ENCODE results near the gene CYTH3. TPM values are rescaled to one million over a fixed set of nuclear protein-coding genes. Genes with fewer than 3 reads are reported as not detected.

The CYTH3 gene
- total and polyA plus RNA-seq, 2 experiments from 2014 or later: 34.2 to 47.1 TPM

GRCh38 chr7:6202117-6202516, 70.3 kb downstream of the CYTH3 start:
- in situ Hi-C loops (cut with MboI): no loop called here
- H3F3A ChIP-seq (ENCODE audit: insufficient read depth): peaks cover 4% of the 10 kb centered on the region; the same call in 1 of the 2 replicates
- H3K4me3 ChIP-seq: no peak overlapping the region
- H3K27ac ChIP-seq: no peak overlapping the region
- no peaks in the 10 kb centered on the region for H3K36me3 ChIP-seq (ENCODE audit: low read depth)
- H3K4me2 ChIP-seq (ENCODE audit: unreplicated experiment): no peak overlapping the region
- WGBS, 2 experiments (ENCODE audit: low coverage in 1 of 2, low lambda C conversion rate in 2 of 2, missing lambda C conversion rate in 2 of 2): 71 to 78% methylated on average over 9 to 10 of the region's 10 CpGs
- no peak overlapping the region for H3K9ac ChIP-seq
- H4K20me1 ChIP-seq (ENCODE audit: insufficient read depth): peaks cover 10% of the 10 kb centered on the region; the same call in 1 of the 2 replicates
- TF ChIP-seq EZH2 (IDR thresholded peaks at IDR 0.05; ENCODE audit: insufficient read depth, poor library complexity, severe bottlenecking): no peak
- no peak for TF ChIP-seq EZH2phosphoT487 (IDR thresholded peaks at IDR 0.05; ENCODE audit: insufficient read depth, low read depth)
- H3K79me2 ChIP-seq (ENCODE audit: insufficient read depth): peaks cover 100% of the 10 kb centered on the region
- H2AFZ ChIP-seq: no peak overlapping the region
- H3K27me3 ChIP-seq (replicated peaks; ENCODE audit: insufficient read depth): no peaks in the 10 kb centered on the region
- DNase-seq: no peak
- peaks cover 22% of the 10 kb centered on the region for H3K4me1 ChIP-seq (ENCODE audit: insufficient read depth)
- H3K9me3 ChIP-seq (ENCODE audit: low read depth): no peaks in the 10 kb centered on the region
- H3K9me2 ChIP-seq (ENCODE audit: insufficient read depth): no peaks in the 10 kb centered on the region

GRCh38 chr7:6200971-6201370, 71.5 kb downstream of the CYTH3 start:
- TF ChIP-seq EZH2phosphoT487 (IDR thresholded peaks at IDR 0.05; ENCODE audit: insufficient read depth, low read depth) (no peak), EZH2 (IDR thresholded peaks at IDR 0.05; ENCODE audit: insufficient read depth, poor library complexity, severe bottlenecking) (no peak)
- H3K9me2 ChIP-seq (ENCODE audit: insufficient read depth): no peaks in the 10 kb centered on the region
- WGBS, 2 experiments (ENCODE audit: low coverage in 1 of 2, low lambda C conversion rate in 2 of 2, missing lambda C conversion rate in 2 of 2): 95% methylated on average over 11 of the region's 11 CpGs
- H3K4me1 ChIP-seq (ENCODE audit: insufficient read depth): peaks cover 13% of the 10 kb centered on the region
- no peak overlapping the region for H3K4me3 ChIP-seq
- H3K9me3 ChIP-seq (ENCODE audit: low read depth): no peaks in the 10 kb centered on the region
- H2AFZ ChIP-seq: no peak overlapping the region
- peaks cover 7% of the 10 kb centered on the region; the same call in 1 of the 2 replicates for H4K20me1 ChIP-seq (ENCODE audit: insufficient read depth)
- H3K79me2 ChIP-seq (ENCODE audit: insufficient read depth): peaks cover 100% of the 10 kb centered on the region
- H3K36me3 ChIP-seq (ENCODE audit: low read depth): no peaks in the 10 kb centered on the region
- in situ Hi-C loops (cut with MboI): no loop called here
- no peak for DNase-seq
- no peak overlapping the region for H3K4me2 ChIP-seq (ENCODE audit: unreplicated experiment)
- peaks cover 4% of the 10 kb centered on the region; the same call in 1 of the 2 replicates for H3F3A ChIP-seq (ENCODE audit: insufficient read depth)
- no peak overlapping the region for H3K27ac ChIP-seq
- no peaks in the 10 kb centered on the region for H3K27me3 ChIP-seq (replicated peaks; ENCODE audit: insufficient read depth)
- no peak overlapping the region for H3K9ac ChIP-seq

- no peak overlapping the region for H2AFZ ChIP-seq
- H3K79me2 ChIP-seq (ENCODE audit: insufficient read depth): peaks cover 100% of the 10 kb centered on the region
- no peaks in the 10 kb centered on the region for H3F3A ChIP-seq (ENCODE audit: insufficient read depth)
- H4K20me1 ChIP-seq (ENCODE audit: insufficient read depth): peaks cover 12% of the 10 kb centered on the region; the same call in 1 of the 2 replicates
- TF ChIP-seq EZH2 (IDR thresholded peaks at IDR 0.05; ENCODE audit: insufficient read depth, poor library complexity, severe bottlenecking) (no peak), EZH2phosphoT487 (IDR thresholded peaks at IDR 0.05; ENCODE audit: insufficient read depth, low read depth) (no peak)
- in situ Hi-C loops (cut with MboI): no loop called here
- H3K27ac ChIP-seq: no peak overlapping the region
- no peaks in the 10 kb centered on the region for H3K9me3 ChIP-seq (ENCODE audit: low read depth)
- H3K4me3 ChIP-seq: no peak overlapping the region
- 96 to 99% methylated on average over 4 of the region's 4 CpGs for WGBS, 2 experiments (ENCODE audit: low coverage in 1 of 2, low lambda C conversion rate in 2 of 2, missing lambda C conversion rate in 2 of 2)
- H3K36me3 ChIP-seq (ENCODE audit: low read depth): no peaks in the 10 kb centered on the region
- DNase-seq: no peak
- no peak overlapping the region for H3K9ac ChIP-seq
- H3K27me3 ChIP-seq (replicated peaks; ENCODE audit: insufficient read depth): no peaks in the 10 kb centered on the region
- H3K9me2 ChIP-seq (ENCODE audit: insufficient read depth): no peaks in the 10 kb centered on the region
- no peaks in the 10 kb centered on the region for H3K4me1 ChIP-seq (ENCODE audit: insufficient read depth)
- no peak overlapping the region for H3K4me2 ChIP-seq (ENCODE audit: unreplicated experiment)
Observed at GRCh38 chr7:6198689-6199595, 73.5 kb downstream of the CYTH3 start.

GRCh38 chr7:6197801-6198551, 74.4 kb downstream of the CYTH3 start:
- Histone ChIP-seq H2AFZ (no peak overlapping the region), H3K9me3 (ENCODE audit: low read depth) (no peaks in the 10 kb centered on the region), H3K27ac (no peak overlapping the region), H4K20me1 (ENCODE audit: insufficient read depth) (peaks cover 12% of the 10 kb centered on the region; the same call in 1 of the 2 replicates), H3K36me3 (ENCODE audit: low read depth) (no peaks in the 10 kb centered on the region), H3K4me1 (ENCODE audit: insufficient read depth) (no peaks in the 10 kb centered on the region), H3K79me2 (ENCODE audit: insufficient read depth) (peaks cover 100% of the 10 kb centered on the region), H3K27me3 (replicated peaks; ENCODE audit: insufficient read depth) (no peaks in the 10 kb centered on the region), H3K9me2 (ENCODE audit: insufficient read depth) (no peaks in the 10 kb centered on the region), H3F3A (ENCODE audit: insufficient read depth) (no peaks in the 10 kb centered on the region), H3K9ac (no peak overlapping the region), H3K4me2 (ENCODE audit: unreplicated experiment) (no peak overlapping the region), H3K4me3 (no peak overlapping the region)
- 96% methylated on average over 8 of the region's 8 CpGs for WGBS, 2 experiments (ENCODE audit: low coverage in 1 of 2, low lambda C conversion rate in 2 of 2, missing lambda C conversion rate in 2 of 2)
- in situ Hi-C loops (cut with MboI): no loop called here
- no peak for DNase-seq
- no peak for TF ChIP-seq EZH2phosphoT487 (IDR thresholded peaks at IDR 0.05; ENCODE audit: insufficient read depth, low read depth)
- TF ChIP-seq EZH2 (IDR thresholded peaks at IDR 0.05; ENCODE audit: insufficient read depth, poor library complexity, severe bottlenecking): no peak

Data from GM23248 (cell line).